Measurements from ENCODE around the gene ASPA. TPM values are rescaled to one million over a fixed set of nuclear protein-coding genes. Genes with fewer than 3 reads are reported as not detected.
"Not testable (repeated sequence)": the region's sequence is repeated elsewhere in the genome, so short reads cannot be mapped to it uniquely, and the experiment has no call there.

Gene ASPA
- total RNA-seq, 1 experiment from 2014 or later: not detected

- in situ Hi-C loops (cut with HindIII; ENCODE audit: low pct_unique_long_range_greater_than_20kb, low sequenced_read_pairs): no loop called here
- no peak for DNase-seq (ENCODE audit: low read depth)
These were observed 27.5 kb downstream of the ASPA start for GRCh38 chr17:3503285-3503684.

- no peak for DNase-seq (ENCODE audit: low read depth)
- in situ Hi-C loops (cut with HindIII; ENCODE audit: low pct_unique_long_range_greater_than_20kb, low sequenced_read_pairs): no loop called here
These were observed 29.2 kb downstream of the ASPA start for GRCh38 chr17:3505008-3505407.

GRCh38 chr17:3506054-3506453, 30.3 kb downstream of the ASPA start:
- no peak for DNase-seq (ENCODE audit: low read depth)
- in situ Hi-C loops (cut with HindIII; ENCODE audit: low pct_unique_long_range_greater_than_20kb, low sequenced_read_pairs): no loop called here

- in situ Hi-C loops (cut with HindIII; ENCODE audit: low pct_unique_long_range_greater_than_20kb, low sequenced_read_pairs): no loop called here
- no peak for DNase-seq (ENCODE audit: low read depth)
These were observed 31.3 kb downstream of the ASPA start for GRCh38 chr17:3507071-3507470.

GRCh38 chr17:3507869-3508268, 32.1 kb downstream of the ASPA start:
- DNase-seq (ENCODE audit: low read depth): no peak
- in situ Hi-C loops (cut with HindIII; ENCODE audit: low pct_unique_long_range_greater_than_20kb, low sequenced_read_pairs): no loop called here

DNA sequence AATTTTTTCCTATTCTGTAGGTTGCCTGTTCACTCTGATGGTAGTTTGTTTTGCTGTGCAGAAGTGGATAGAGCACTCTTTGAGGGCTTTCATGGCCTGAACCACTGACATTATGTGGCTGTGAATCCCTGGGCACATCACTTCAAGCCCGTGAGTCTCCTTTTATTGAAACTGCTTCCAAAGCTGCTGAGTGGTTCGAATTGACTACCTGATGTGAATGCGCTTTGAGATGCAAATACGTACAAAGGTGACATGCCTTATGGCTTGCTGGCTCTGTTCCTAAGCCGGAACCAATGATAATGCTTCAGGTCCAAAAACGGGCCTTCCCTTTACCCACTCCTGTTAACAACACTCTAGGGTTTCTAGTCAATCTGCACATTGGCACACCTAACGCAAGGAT, 34.3 kb downstream of the ASPA start:
- in situ Hi-C loops (cut with HindIII; ENCODE audit: low pct_unique_long_range_greater_than_20kb, low sequenced_read_pairs): no loop called here
- no peak for DNase-seq (ENCODE audit: low read depth)

GRCh38 chr17:3511852-3512504, 36.2 kb downstream of the ASPA start:
- in situ Hi-C loops (cut with HindIII; ENCODE audit: low pct_unique_long_range_greater_than_20kb, low sequenced_read_pairs): no loop called here
- no peak for DNase-seq (ENCODE audit: low read depth)

DNA sequence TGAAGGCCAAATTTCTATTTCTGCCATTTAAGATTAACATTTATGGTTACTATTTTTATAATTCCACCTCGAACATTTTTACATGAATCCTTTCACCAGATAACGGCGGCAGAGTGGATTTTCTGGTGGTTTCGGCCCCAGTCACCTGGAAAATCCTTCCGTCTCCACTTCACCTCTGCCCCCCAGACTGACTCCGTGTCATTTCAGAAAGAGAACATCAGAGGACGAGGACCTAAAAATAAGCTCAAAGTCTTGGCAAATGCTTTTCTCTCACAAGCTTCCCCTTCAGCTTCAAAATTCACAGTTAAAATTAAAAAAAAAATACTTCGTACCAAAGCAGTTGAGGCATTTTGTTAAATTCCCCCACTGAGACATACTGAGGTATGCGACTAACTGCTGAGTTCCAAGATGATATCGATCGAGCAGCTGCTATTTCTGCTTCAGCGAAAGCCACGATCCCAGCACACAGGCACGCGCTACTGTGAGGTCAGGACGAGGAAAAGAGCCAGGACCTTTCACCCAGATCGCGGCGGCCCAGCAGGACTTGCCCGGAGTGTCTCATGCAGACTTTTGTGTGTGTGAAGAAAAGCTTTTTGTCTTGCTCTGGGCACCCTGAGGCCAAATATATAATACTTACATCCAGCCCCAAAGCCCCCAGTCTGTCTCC, 36.8 kb downstream of the ASPA start:
- in situ Hi-C loops (cut with HindIII; ENCODE audit: low pct_unique_long_range_greater_than_20kb, low sequenced_read_pairs): no loop called here
- DNase-seq (ENCODE audit: low read depth): no peak

DNA sequence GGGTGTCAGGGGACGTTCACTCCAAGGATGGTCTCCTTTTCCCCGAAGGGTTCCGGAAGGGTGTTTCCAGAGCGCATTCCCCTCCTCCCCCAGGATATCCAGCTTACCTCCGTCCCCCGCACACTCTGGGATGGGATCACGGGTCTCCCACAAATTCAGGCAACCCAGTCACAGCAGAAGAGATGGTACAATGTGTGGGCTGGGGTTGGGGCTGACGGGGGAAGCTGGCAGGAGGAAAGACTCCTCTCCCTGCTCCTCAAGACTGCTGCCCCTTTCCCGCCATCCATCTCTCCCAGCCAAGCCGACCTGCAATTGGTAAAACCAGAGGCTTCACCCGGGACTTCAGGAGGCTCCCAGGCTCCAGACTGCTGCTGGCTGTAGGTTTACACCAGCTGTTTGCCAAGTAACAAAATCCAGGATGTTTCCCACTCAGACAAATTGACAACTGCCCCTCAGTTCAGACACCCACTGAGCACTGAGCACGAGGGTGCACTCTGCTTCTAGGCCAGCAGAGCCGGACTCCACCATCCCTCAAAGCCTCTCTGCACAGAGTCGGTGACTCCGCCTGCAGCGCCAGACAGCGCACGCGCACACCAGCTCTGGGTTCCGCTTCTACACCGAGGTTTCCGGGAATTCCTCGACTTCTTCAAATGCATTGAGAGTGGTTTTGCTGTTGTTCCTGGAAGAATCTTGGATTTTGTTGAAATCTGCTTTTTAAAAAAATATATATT, 37.7 kb downstream of the ASPA start:
- in situ Hi-C loops (cut with HindIII; ENCODE audit: low pct_unique_long_range_greater_than_20kb, low sequenced_read_pairs): no loop called here
- DNase-seq (ENCODE audit: low read depth): no peak

DNA sequence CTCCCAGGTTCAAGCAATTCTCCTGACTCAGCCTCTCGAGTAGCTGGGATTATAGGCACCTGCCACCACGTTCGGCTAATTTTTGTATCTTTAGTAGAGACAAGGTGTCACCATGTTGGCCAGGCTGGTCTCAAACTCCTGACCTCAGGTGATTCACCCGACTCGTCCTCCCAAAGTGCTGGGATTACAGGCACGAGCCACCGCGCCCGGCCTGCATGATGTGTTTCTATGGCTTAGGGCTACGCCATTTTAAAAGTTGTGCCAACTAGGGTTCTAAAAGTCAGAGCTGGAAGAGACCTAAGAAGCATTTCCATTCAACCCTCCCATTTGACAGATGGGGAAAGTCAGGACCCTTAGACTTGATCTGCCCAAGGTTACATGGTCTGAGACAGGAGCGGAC, 38.4 kb downstream of the ASPA start:
- DNase-seq (ENCODE audit: low read depth); in situ Hi-C loops (cut with HindIII; ENCODE audit: low pct_unique_long_range_greater_than_20kb, low sequenced_read_pairs): not testable (repeated sequence)

DNA sequence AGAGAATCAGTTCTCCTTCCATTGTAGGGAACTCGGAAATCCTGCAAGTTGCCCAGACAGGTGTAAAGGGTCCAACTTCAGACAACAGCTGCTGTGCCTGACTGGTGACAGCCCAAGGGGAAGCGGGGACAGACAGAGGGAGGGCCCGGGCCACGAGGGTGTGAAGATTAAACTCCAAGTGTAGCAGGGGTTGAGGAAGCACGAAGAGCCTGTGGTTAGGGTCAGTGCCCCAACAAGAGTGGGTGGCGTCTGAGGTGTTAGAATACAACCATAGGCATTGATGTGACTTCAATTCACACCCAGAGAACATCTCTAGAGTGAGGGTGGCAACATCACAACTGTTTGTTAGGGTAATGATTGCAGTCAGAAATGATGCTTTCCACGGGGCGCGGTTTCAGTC, 39.1 kb downstream of the ASPA start:
- DNase-seq (ENCODE audit: low read depth): no peak
- in situ Hi-C loops (cut with HindIII; ENCODE audit: low pct_unique_long_range_greater_than_20kb, low sequenced_read_pairs): no loop called here

GRCh38 chr17:3519472-3519871, 43.7 kb downstream of the ASPA start:
- DNase-seq (ENCODE audit: low read depth); in situ Hi-C loops (cut with HindIII; ENCODE audit: low pct_unique_long_range_greater_than_20kb, low sequenced_read_pairs): not testable (repeated sequence)

GRCh38 chr17:3524024-3524423, 48.2 kb downstream of the ASPA start:
- in situ Hi-C loops (cut with HindIII; ENCODE audit: low pct_unique_long_range_greater_than_20kb, low sequenced_read_pairs): no loop called here

DNA sequence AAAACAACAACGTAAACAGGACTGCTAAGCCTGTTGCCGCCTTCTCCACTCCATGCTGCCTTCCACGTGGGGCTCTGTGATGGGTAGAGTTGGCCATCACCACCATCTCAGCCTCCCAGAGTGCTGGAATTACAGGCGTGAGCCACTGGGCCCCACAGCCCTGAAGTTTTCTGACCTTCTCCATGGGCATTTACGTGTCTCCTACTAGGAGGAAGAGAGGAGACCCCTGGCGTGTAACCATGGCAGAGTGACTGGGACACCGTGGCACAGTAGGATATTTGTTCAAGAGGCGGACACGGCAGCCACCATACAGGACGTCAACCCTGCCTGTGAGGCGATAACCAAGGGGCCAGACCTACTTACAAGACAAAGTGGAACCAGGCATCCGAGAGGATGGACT, 50.7 kb downstream of the ASPA start:
- DNase-seq (ENCODE audit: low read depth): no peak
- in situ Hi-C loops (cut with HindIII; ENCODE audit: low pct_unique_long_range_greater_than_20kb, low sequenced_read_pairs): no loop called here

More at GRCh38 chr17:3524024-3524423, 48.2 kb downstream of the ASPA start:
- no peak for DNase-seq (ENCODE audit: low read depth)

GRCh38 chr17:3526971-3527370, 51.2 kb downstream of the ASPA start:
- no peak for DNase-seq (ENCODE audit: low read depth)
- in situ Hi-C loops (cut with HindIII; ENCODE audit: low pct_unique_long_range_greater_than_20kb, low sequenced_read_pairs): no loop called here

GRCh38 chr17:3527468-3527867, 51.7 kb downstream of the ASPA start:
- DNase-seq (ENCODE audit: low read depth): no peak
- in situ Hi-C loops (cut with HindIII; ENCODE audit: low pct_unique_long_range_greater_than_20kb, low sequenced_read_pairs): no loop called here

DNA sequence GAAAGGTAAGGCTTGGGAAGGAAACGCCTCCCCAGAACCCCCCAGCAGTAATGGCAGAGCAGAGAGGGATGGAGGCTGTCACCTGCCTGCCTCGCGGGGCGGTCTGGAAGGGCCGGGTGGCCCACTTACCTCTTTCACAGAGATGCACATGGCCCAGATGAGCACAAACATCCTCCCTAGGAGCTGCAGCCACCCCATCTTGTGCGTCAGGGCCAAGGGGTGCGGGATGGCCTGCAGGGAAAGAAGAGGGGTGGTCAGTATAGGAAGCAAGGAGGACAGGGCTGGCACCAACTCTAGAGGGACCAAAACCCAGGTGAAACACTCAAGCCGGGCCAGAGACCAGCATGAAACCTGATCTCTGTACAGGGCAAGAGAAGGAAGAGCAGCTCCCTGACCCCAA, 52.1 kb downstream of the ASPA start:
- in situ Hi-C loops (cut with HindIII; ENCODE audit: low pct_unique_long_range_greater_than_20kb, low sequenced_read_pairs): no loop called here
- DNase-seq (ENCODE audit: low read depth): no peak

DNA sequence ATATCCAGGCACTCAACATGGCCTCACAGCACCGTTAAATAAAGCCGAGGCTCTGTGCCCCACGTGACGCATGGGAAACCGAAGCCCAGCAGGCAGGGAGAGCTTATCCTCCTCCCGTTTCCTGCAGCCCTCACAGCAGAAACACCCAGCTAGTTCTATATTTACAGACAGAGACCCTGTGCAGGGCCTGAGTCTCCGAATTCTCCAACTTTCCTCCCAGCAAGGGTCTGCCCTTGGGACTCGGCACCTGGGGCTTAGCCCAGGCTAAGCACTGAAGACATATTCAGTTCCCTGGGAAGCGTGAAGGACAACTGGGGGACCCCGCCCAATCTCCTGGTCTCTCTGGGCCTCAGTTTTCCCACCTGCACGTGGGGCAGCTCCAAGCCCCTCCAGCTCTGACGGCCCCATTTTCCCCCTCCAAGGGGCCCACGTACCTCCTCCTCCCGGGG, 52.6 kb downstream of the ASPA start:
- in situ Hi-C loops (cut with HindIII; ENCODE audit: low pct_unique_long_range_greater_than_20kb, low sequenced_read_pairs): no loop called here
- no peak for DNase-seq (ENCODE audit: low read depth)

DNA sequence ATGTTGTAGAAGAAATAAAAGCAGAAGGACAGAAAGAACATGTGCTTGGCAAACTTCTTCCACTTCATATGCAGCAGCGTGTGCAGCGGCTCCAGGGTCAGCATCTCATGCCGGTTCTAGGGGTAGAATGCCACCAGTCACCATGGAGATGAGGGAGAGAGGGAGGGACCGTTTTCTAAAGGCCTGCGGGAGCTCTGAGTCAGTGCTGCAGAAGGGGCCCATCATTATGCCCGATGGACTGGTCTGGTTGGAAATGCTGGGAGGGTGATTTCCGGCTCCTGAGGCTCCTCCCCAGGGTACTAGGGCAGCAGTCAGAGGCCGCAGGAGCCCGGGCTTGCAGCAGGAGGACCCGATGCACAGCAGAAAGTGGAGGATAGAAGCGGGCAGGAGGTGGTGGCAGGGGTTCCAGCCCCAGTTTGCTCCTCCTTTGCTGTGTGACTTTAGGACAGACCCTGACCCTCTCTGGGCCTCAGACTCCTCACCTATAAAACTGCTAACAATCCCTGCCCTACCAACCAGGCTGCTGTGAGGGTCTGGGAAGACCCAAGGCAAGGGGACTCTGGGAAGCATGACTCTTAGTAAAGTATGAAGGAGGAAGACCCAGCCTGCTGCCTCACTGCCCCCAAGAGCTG, 53.2 kb downstream of the ASPA start:
- no peak for DNase-seq (ENCODE audit: low read depth)
- in situ Hi-C loops (cut with HindIII; ENCODE audit: low pct_unique_long_range_greater_than_20kb, low sequenced_read_pairs): no loop called here
